ES-I3 (cell line): ENCODE data around the gene SRCIN1.

Experiments used
- H3K36me3 ChIP-seq: 2 replicates; pipeline ENCODE4 v1.6.1; 2013; ENCODE audit warnings: mild to moderate bottlenecking, low read length, control low read depth, moderate library complexity; ENCODE audit not compliant: insufficient read depth
- H3K4me1 ChIP-seq: 2 replicates; pipeline ENCODE4 v1.6.1; 2013; ENCODE audit warnings: mild to moderate bottlenecking, control low read depth, low read length; ENCODE audit not compliant: insufficient read depth
- H3K9ac ChIP-seq: 2 replicates; pipeline ENCODE4 v1.6.1; 2013; ENCODE audit warnings: low read depth, mild to moderate bottlenecking, low read length, moderate library complexity
- H3K9me3 ChIP-seq: 2 replicates; pipeline ENCODE4 v1.6.1; 2013; ENCODE audit warnings: mild to moderate bottlenecking, low read length, moderate library complexity; ENCODE audit not compliant: control insufficient read depth, insufficient read depth

The SRCIN1 gene

GRCh38 chr17:38598995-38599394, 6.8 kb downstream of the SRCIN1 start:
- Histone ChIP-seq H3K36me3 (no peaks in the 10 kb centered on the region), H3K9ac (no peak overlapping the region), H3K9me3 (no peaks in the 10 kb centered on the region), H3K4me1 (peaks cover 55% of the 10 kb centered on the region)

GRCh38 chr17:38598536-38598935, 7.2 kb downstream of the SRCIN1 start:
- no peaks in the 10 kb centered on the region for H3K9me3 ChIP-seq
- no peak overlapping the region for H3K9ac ChIP-seq
- peaks cover 53% of the 10 kb centered on the region for H3K4me1 ChIP-seq
- H3K36me3 ChIP-seq, result no peaks in the 10 kb centered on the region

GRCh38 chr17:38597375-38597774, 8.4 kb downstream of the SRCIN1 start:
- Histone ChIP-seq H3K9ac (no peak overlapping the region), H3K4me1 (peaks cover 50% of the 10 kb centered on the region)

GRCh38 chr17:38596651-38597050, 9.1 kb downstream of the SRCIN1 start:
- no peaks in the 10 kb centered on the region for H3K9me3 ChIP-seq
- H3K36me3 ChIP-seq, result no peaks in the 10 kb centered on the region
- no peak overlapping the region for H3K9ac ChIP-seq
- H3K4me1 ChIP-seq, result peaks cover 52% of the 10 kb centered on the region

More at GRCh38 chr17:38597375-38597774, 8.4 kb downstream of the SRCIN1 start:
- no peaks in the 10 kb centered on the region for H3K36me3 ChIP-seq
- H3K9me3 ChIP-seq, result no peaks in the 10 kb centered on the region

- H3K9ac ChIP-seq, result no peak overlapping the region
- peaks cover 56% of the 10 kb centered on the region for H3K4me1 ChIP-seq
- no peaks in the 10 kb centered on the region for H3K36me3 ChIP-seq
- H3K9me3 ChIP-seq, result no peaks in the 10 kb centered on the region
Observed at GRCh38 chr17:38595892-38596291, 9.9 kb downstream of the SRCIN1 start.

GRCh38 chr17:38594152-38594551, 11.6 kb downstream of the SRCIN1 start:
- Histone ChIP-seq H3K9ac (no peak overlapping the region), H3K4me1 (peaks cover 40% of the 10 kb centered on the region), H3K9me3 (no peaks in the 10 kb centered on the region), H3K36me3 (no peaks in the 10 kb centered on the region)

GRCh38 chr17:38592487-38592886, 13.3 kb downstream of the SRCIN1 start:
- H3K9ac ChIP-seq, result no peak overlapping the region
- no peaks in the 10 kb centered on the region for H3K9me3 ChIP-seq
- H3K4me1 ChIP-seq, result peaks cover 38% of the 10 kb centered on the region; the same call in 1 of the 2 replicates
- H3K36me3 ChIP-seq, result no peaks in the 10 kb centered on the region

GRCh38 chr17:38591759-38592241, 14.0 kb downstream of the SRCIN1 start:
- Histone ChIP-seq H3K36me3 (no peaks in the 10 kb centered on the region), H3K4me1 (peaks cover 31% of the 10 kb centered on the region; the same call in 1 of the 2 replicates), H3K9me3 (no peaks in the 10 kb centered on the region), H3K9ac (no peak overlapping the region)

GRCh38 chr17:38590988-38591758, 14.6 kb downstream of the SRCIN1 start:
- peaks cover 25% of the 10 kb centered on the region; the same call in 1 of the 2 replicates for H3K4me1 ChIP-seq
- no peaks in the 10 kb centered on the region for H3K9me3 ChIP-seq
- no peak overlapping the region for H3K9ac ChIP-seq

GRCh38 chr17:38589462-38590114, 16.2 kb downstream of the SRCIN1 start:
- H3K9ac ChIP-seq, result no peak overlapping the region
- no peaks in the 10 kb centered on the region for H3K9me3 ChIP-seq
- H3K36me3 ChIP-seq, result no peaks in the 10 kb centered on the region
- H3K4me1 ChIP-seq, result peaks cover 30% of the 10 kb centered on the region

More at GRCh38 chr17:38590988-38591758, 14.6 kb downstream of the SRCIN1 start:
- no peaks in the 10 kb centered on the region for H3K36me3 ChIP-seq

GRCh38 chr17:38588788-38589174, 17.0 kb downstream of the SRCIN1 start:
- Histone ChIP-seq H3K9ac (no peak overlapping the region), H3K36me3 (no peaks in the 10 kb centered on the region), H3K4me1 (peaks cover 32% of the 10 kb centered on the region), H3K9me3 (no peaks in the 10 kb centered on the region)

GRCh38 chr17:38587947-38588787, 17.6 kb downstream of the SRCIN1 start:
- peaks cover 32% of the 10 kb centered on the region for H3K4me1 ChIP-seq
- no peak overlapping the region for H3K9ac ChIP-seq
- H3K9me3 ChIP-seq, result no peaks in the 10 kb centered on the region

GRCh38 chr17:38587203-38587602, 18.5 kb downstream of the SRCIN1 start:
- H3K9me3 ChIP-seq, result no peaks in the 10 kb centered on the region
- H3K9ac ChIP-seq, result no peak overlapping the region
- H3K36me3 ChIP-seq, result no peaks in the 10 kb centered on the region
- H3K4me1 ChIP-seq, result peaks cover 36% of the 10 kb centered on the region

More at GRCh38 chr17:38587947-38588787, 17.6 kb downstream of the SRCIN1 start:
- H3K36me3 ChIP-seq, result no peaks in the 10 kb centered on the region

GRCh38 chr17:38586788-38587187, 19.0 kb downstream of the SRCIN1 start:
- Histone ChIP-seq H3K9ac (no peak overlapping the region), H3K36me3 (no peaks in the 10 kb centered on the region), H3K4me1 (peaks cover 34% of the 10 kb centered on the region)

More at GRCh38 chr17:38586788-38587187, 19.0 kb downstream of the SRCIN1 start:
- no peaks in the 10 kb centered on the region for H3K9me3 ChIP-seq
